SK-N-SH (cell line): ENCODE data around the gene UBL4B. TPM values are rescaled to one million over a fixed set of nuclear protein-coding genes. Genes with fewer than 3 reads are reported as not detected.

ENCODE experiments used
- CTCF ChIA-PET: fragments of 300-600, 350-600 bp; formaldehyde crosslinking; extraction: SDS; loops from one replicate; lab custom pipeline; 2021; lab: Yijun Ruan, JAX
- POLR2A ChIA-PET: fragments of 350-600 bp; sonication (Branson Sonifier 250); formaldehyde crosslinking; extraction: SDS; loops from one replicate; lab custom pipeline; 2020; ENCODE audit warnings: antibody characterized with exemption, inconsistent platforms; lab: Yijun Ruan, JAX
- DNase-seq: peaks from one replicate; pipeline ENCODE4 v3.0.0; 2012
- H2AFZ ChIP-seq: fragments of 200-600 bp; sonication (generic); 2 replicates; pipeline ENCODE4 v1.8.1; 2016; ENCODE audit warnings: antibody characterized with exemption, mild to moderate bottlenecking, low read depth
- H3F3A ChIP-seq: fragments of 200-600 bp; sonication (generic); replicated peaks from 2 replicates; pipeline ENCODE3; 2016; ENCODE audit warnings: antibody characterized with exemption, mild to moderate bottlenecking; ENCODE audit not compliant: insufficient read depth
- H3K27ac ChIP-seq, 2 experiments: fragments of 200-500 bp in 1 of 2; fragments of 200-600 bp in 1 of 2; sonication (Bioruptor generic) in 1 of 2; sonication (generic), shearing (Covaris generic) in 1 of 2; 2 replicates each; pipeline versions ENCODE4 v1.5.1 to v1.6.1; 2014 to 2016; ENCODE audit warnings: low read depth in 2 of 2, inconsistent platforms in 1 of 2, low read length in 1 of 2, mild to moderate bottlenecking in 1 of 2, mixed read lengths in 1 of 2
- H3K27me3 ChIP-seq: fragments of 200-600 bp; sonication (generic), shearing (Covaris generic); 2 replicates; pipeline ENCODE4 v1.6.1; 2016; ENCODE audit warnings: mixed run types; ENCODE audit not compliant: insufficient read depth
- H3K36me3 ChIP-seq, 2 experiments: fragments of 200-500 bp in 1 of 2; fragments of 200-600 bp in 1 of 2; sonication (Bioruptor generic) in 1 of 2; sonication (generic) in 1 of 2; replicated peaks in 1 of 2; 2 replicates each; pipeline versions ENCODE3 to v1.5.1; 2014 to 2016; ENCODE audit warnings: low read length in 1 of 2, mild to moderate bottlenecking in 1 of 2; ENCODE audit not compliant: insufficient read depth in 2 of 2, control insufficient read depth in 1 of 2
- H3K4me1 ChIP-seq, 2 experiments: fragments of 200-500 bp in 1 of 2; fragments of 200-600 bp in 1 of 2; sonication (Bioruptor generic) in 1 of 2; sonication (generic), shearing (Covaris generic) in 1 of 2; 2 replicates each; pipeline versions ENCODE4 v1.5.1 to v1.6.1; 2014 to 2016; ENCODE audit warnings: low read depth in 1 of 2, low read length in 1 of 2, mixed run types in 1 of 2; ENCODE audit not compliant: insufficient read depth in 2 of 2, control insufficient read depth in 1 of 2
- H3K4me2 ChIP-seq: fragments of 200-600 bp; sonication (generic), shearing (Covaris generic); 2 replicates; pipeline ENCODE4 v1.6.1; 2017; ENCODE audit warnings: mixed run types
- H3K4me3 ChIP-seq, 2 experiments: fragments of 200-500 bp in 1 of 2; fragments of 200-600 bp in 1 of 2; sonication (Bioruptor generic) in 1 of 2; sonication (generic), shearing (Covaris generic) in 1 of 2; 2 replicates each; pipeline versions ENCODE4 v1.5.1 to v1.8.1; 2014 to 2016; ENCODE audit warnings: low read depth in 2 of 2, inconsistent platforms in 1 of 2, low read length in 1 of 2, mild to moderate bottlenecking in 1 of 2, mixed read lengths in 1 of 2, moderate library complexity in 1 of 2
- H3K79me2 ChIP-seq: fragments of 200-600 bp; sonication (generic); 2 replicates; pipeline ENCODE4 v1.8.1; 2017; ENCODE audit warnings: mild to moderate bottlenecking; ENCODE audit not compliant: insufficient read depth
- H3K9ac ChIP-seq: fragments of 200-600 bp; sonication (generic); 2 replicates; pipeline ENCODE4 v1.6.1; 2017; ENCODE audit warnings: mixed run types
- H3K9me2 ChIP-seq: fragments of 200-600 bp; sonication (generic); 2 replicates; pipeline ENCODE4 v1.6.1; 2017; ENCODE audit warnings: mixed run types
- H3K9me3 ChIP-seq: fragments of 200-600 bp; sonication (generic); 2 replicates; pipeline ENCODE4 v1.6.1; 2017; ENCODE audit warnings: mixed run types, mild to moderate bottlenecking, moderate library complexity
- H4K20me1 ChIP-seq: fragments of 200-600 bp; sonication (generic); 2 replicates; pipeline ENCODE4 v1.6.1; 2017; ENCODE audit warnings: mild to moderate bottlenecking, mixed run types; ENCODE audit not compliant: insufficient read depth
- CHD2 ChIP-seq: fragments of 150-350 bp; IDR thresholded peaks from 2 replicates; pipeline ENCODE4 v1.6.1; 2018; ENCODE audit warnings: low read length; ENCODE audit not compliant: partially characterized antibody
- ELF1 ChIP-seq: IDR thresholded peaks from 2 replicates; pipeline ENCODE4 v1.4.0; 2012
- EP300 ChIP-seq, 2 experiments: IDR thresholded peaks; 2 replicates each; pipeline versions ENCODE4 v1.4.0 to v1.6.1; 2012; ENCODE audit warnings: borderline replicate concordance in 1 of 2, low read depth in 1 of 2, low read length in 1 of 2
- EZH2phosphoT487 ChIP-seq: fragments of 200-600 bp; sonication (generic); IDR thresholded peaks from 2 replicates; pipeline ENCODE4 v1.6.1; 2017; ENCODE audit warnings: low read depth, mixed run types, mild to moderate bottlenecking, antibody characterized with exemption, moderate library complexity, borderline replicate concordance
- FOXJ3 ChIP-seq: sonication (generic); formaldehyde crosslinking; IDR thresholded peaks from 2 replicates; pipeline ENCODE4 v1.5.1; 2020; ENCODE audit warnings: mild to moderate bottlenecking, missing genetic modification reagents
- GATA2 ChIP-seq: sonication (generic); formaldehyde crosslinking; IDR thresholded peaks from 2 replicates; pipeline ENCODE4 v1.5.0; 2020; ENCODE audit warnings: mild to moderate bottlenecking, missing genetic modification reagents
- JUND ChIP-seq: IDR thresholded peaks from 2 replicates; pipeline ENCODE4 v1.4.0; 2012
- MEF2A ChIP-seq: IDR thresholded peaks from 2 replicates; pipeline ENCODE4 v1.4.0; 2012; ENCODE audit warnings: low read depth, borderline replicate concordance
- MXI1 ChIP-seq: IDR thresholded peaks from 2 replicates; pipeline ENCODE4 v1.6.1; 2012; ENCODE audit warnings: mild to moderate bottlenecking, low read depth, low read length, improper control_type of control experiment
- NFIC ChIP-seq: IDR thresholded peaks from 2 replicates; pipeline ENCODE4 v1.4.0; 2012; ENCODE audit warnings: borderline replicate concordance
- POLR2AphosphoS5 ChIP-seq: IDR thresholded peaks from 2 replicates; pipeline ENCODE4 v1.6.1; 2012; ENCODE audit warnings: low read depth, low read length
- RCOR1 ChIP-seq: fragments of 150-350 bp; IDR thresholded peaks from 2 replicates; pipeline ENCODE4 v1.6.1; 2017; ENCODE audit warnings: antibody characterized with exemption, low read length
- RFX5 ChIP-seq: IDR thresholded peaks from 2 replicates; pipeline ENCODE4 v1.6.1; 2012; ENCODE audit warnings: mild to moderate bottlenecking, improper control_type of control experiment, low read length
- SMC3 ChIP-seq: IDR thresholded peaks from 2 replicates; pipeline ENCODE4 v1.6.1; 2012; ENCODE audit warnings: low read depth, low read length, improper control_type of control experiment
- TAF1 ChIP-seq: IDR thresholded peaks from 2 replicates; pipeline ENCODE4 v1.6.1; 2012; ENCODE audit warnings: low read depth, mild to moderate bottlenecking, low read length, moderate library complexity, borderline replicate concordance
- TCF12 ChIP-seq: IDR thresholded peaks from 2 replicates; pipeline ENCODE4 v1.4.0; 2012
- TEAD4 ChIP-seq: IDR thresholded peaks from 2 replicates; pipeline ENCODE4 v1.4.0; 2012; ENCODE audit warnings: mild to moderate bottlenecking, borderline replicate concordance; ENCODE audit not compliant: insufficient read depth
- WGBS: methylation state at CpG from one replicate; pipeline ENCODE4 v1.1.6; 2017; ENCODE audit warnings: low lambda C conversion rate; 5-methylcytosine and 5-hydroxymethylcytosine counted together
- polyA plus RNA-seq, 3 experiments: library from polyadenylated mRNA; depleted of rRNA; stranded (reverse); fragments of >200 nt; gene quantifications; 2 replicates each; pipeline ENCODE4 v1.2.3, GENCODE V29; 2012
- TF ChIP-seq, protein P1 (sequence below): IDR thresholded peaks from 2 replicates; pipeline ENCODE4 v1.6.1; 2012; ENCODE audit warnings: mild to moderate bottlenecking, low read depth, low read length, moderate library complexity
- TF ChIP-seq, protein P2 (sequence below): fragments of 150-350 bp; IDR thresholded peaks from 2 replicates; pipeline ENCODE4 v1.6.1; 2017; ENCODE audit warnings: antibody characterized with exemption, low read length, low read depth, borderline replicate concordance

The UBL4B gene
- polyA plus RNA-seq, 1 of the 3 experiments (the other 2 are of a cell fraction): not detected

DNA sequence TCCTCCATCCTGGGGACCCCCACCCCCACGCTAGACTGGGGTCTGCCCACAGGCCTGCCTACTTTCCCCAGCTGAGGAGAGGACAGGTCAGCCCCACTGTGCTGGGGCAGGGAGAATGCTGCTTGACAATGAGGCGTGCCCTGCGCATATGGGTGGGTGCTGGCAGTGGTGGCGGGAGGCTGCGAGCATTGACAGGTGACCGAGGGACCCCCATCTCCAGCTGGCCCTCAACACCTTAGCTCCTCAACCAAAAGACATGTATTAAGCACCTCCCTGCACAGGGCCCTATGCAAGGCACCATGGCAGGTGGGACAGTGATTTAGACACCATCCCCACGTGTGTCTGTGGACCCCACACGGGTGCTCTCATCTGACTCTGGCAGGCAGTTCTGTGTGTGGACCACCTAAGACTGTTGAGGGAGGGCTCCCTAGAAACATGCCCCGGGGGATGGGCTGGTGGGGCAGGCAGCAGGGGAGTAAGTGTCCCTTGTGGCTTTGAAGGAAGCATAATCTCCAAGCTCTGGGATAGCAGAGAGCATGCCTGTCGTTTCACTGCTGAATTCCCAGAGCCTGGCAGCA is 23.4 kb upstream of the UBL4B start:
- Histone ChIP-seq H3K4me3 (no peak overlapping the region), H3K27ac (peak overlapping the region in 1 of 2 experiments; percentile 64; a peak in 1 of 4 replicates), H3K9me3 (no peaks in the 10 kb centered on the region), H2AFZ (no peak overlapping the region), H4K20me1 (no peaks in the 10 kb centered on the region), H3K9me2 (no peaks in the 10 kb centered on the region), H3K9ac (no peak overlapping the region), H3K36me3 (no peaks in the 10 kb centered on the region), H3K4me1 (peaks cover 0 to 62% of the 10 kb centered on the region in 2 experiments; a peak in 2 of 4 replicates), H3K4me2 (no peak overlapping the region), H3F3A (no peaks in the 10 kb centered on the region), H3K79me2 (no peaks in the 10 kb centered on the region), H3K27me3 (no peaks in the 10 kb centered on the region)
- ChIA-PET POLR2A (interaction anchor here (1.0 kb wide), 1 partner anchor 9 kb away, joined by 3 read pairs; no protein-coding TSS in a partner anchor), CTCF (interaction anchor here (0.7 to 51.7 kb wide), 20 partner anchors 8 to 407 kb away, joined by 3 to 1768 read pairs (median 6); partner anchors contain the start of genes STRIP1 and UBL4B)
- WGBS: 31% methylated on average over 2 of the region's 10 CpGs
- no peak for DNase-seq
- TF ChIP-seq, protein P1, sequence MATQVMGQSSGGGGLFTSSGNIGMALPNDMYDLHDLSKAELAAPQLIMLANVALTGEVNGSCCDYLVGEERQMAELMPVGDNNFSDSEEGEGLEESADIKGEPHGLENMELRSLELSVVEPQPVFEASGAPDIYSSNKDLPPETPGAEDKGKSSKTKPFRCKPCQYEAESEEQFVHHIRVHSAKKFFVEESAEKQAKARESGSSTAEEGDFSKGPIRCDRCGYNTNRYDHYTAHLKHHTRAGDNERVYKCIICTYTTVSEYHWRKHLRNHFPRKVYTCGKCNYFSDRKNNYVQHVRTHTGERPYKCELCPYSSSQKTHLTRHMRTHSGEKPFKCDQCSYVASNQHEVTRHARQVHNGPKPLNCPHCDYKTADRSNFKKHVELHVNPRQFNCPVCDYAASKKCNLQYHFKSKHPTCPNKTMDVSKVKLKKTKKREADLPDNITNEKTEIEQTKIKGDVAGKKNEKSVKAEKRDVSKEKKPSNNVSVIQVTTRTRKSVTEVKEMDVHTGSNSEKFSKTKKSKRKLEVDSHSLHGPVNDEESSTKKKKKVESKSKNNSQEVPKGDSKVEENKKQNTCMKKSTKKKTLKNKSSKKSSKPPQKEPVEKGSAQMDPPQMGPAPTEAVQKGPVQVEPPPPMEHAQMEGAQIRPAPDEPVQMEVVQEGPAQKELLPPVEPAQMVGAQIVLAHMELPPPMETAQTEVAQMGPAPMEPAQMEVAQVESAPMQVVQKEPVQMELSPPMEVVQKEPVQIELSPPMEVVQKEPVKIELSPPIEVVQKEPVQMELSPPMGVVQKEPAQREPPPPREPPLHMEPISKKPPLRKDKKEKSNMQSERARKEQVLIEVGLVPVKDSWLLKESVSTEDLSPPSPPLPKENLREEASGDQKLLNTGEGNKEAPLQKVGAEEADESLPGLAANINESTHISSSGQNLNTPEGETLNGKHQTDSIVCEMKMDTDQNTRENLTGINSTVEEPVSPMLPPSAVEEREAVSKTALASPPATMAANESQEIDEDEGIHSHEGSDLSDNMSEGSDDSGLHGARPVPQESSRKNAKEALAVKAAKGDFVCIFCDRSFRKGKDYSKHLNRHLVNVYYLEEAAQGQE: no peak
- TF ChIP-seq TAF1 (no peak), EZH2phosphoT487 (no peak), TEAD4 (no peak), FOXJ3 (CRISPR knock-in tag) (no peak), MEF2A (no peak), GATA2 (CRISPR knock-in tag) (no peak), JUND (no peak), ELF1 (no peak), RFX5 (no peak), SMC3 (no peak), RCOR1 (no peak), CHD2 (no peak), MXI1 (no peak), NFIC (no peak), EP300 (IDR thresholded peaks at IDR 0.05; ENCODE audit: borderline replicate concordance in 1 of 2, low read depth in 1 of 2, low read length in 1 of 2) (no peak), POLR2AphosphoS5 (no peak), TCF12 (no peak)
- TF ChIP-seq, protein P2, sequence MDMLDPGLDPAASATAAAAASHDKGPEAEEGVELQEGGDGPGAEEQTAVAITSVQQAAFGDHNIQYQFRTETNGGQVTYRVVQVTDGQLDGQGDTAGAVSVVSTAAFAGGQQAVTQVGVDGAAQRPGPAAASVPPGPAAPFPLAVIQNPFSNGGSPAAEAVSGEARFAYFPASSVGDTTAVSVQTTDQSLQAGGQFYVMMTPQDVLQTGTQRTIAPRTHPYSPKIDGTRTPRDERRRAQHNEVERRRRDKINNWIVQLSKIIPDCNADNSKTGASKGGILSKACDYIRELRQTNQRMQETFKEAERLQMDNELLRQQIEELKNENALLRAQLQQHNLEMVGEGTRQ: no peak
